ENCODE data around the gene C4B. TPM values are rescaled to one million over a fixed set of nuclear protein-coding genes. Genes with fewer than 3 reads are reported as not detected.
A peak's percentile ranks its signal among the peaks of the same experiment; 100 is the strongest.
"Not testable (repeated sequence)": the region's sequence is repeated elsewhere in the genome, so short reads cannot be mapped to it uniquely, and the experiment has no call there.

C4B gene
- total RNA-seq, 3 donors from 2014 or later: 5.6 to 323 (median 298) TPM

- DNase-seq (ENCODE audit: low spot score in 2 of 2): no peak
- H3K9me3 ChIP-seq: no peaks in the 10 kb centered on the region
- intact Hi-C loops (cut with DNase I; ENCODE audit: low total_unique reads): loop anchor here (2.0 kb wide), 1 partner anchor 71 kb away; no protein-coding TSS in a partner anchor
- no peaks in the 10 kb centered on the region for H3K36me3 ChIP-seq
- H3K27ac ChIP-seq: peak overlapping the region; percentile 99
- peaks cover 8 to 15% of the 10 kb centered on the region in 2 donors for H3K4me1 ChIP-seq
- TF ChIP-seq POLR2AphosphoS5 (IDR thresholded peaks at IDR 0.05) (no peak), CTCF (IDR thresholded peaks at IDR 0.05) (no peak), POLR2A (IDR thresholded peaks at IDR 0.05) (no peak)
- H3K27me3 ChIP-seq: no peaks in the 10 kb centered on the region
- peak overlapping the region; percentile 60 to 99 (median 73) for H3K4me3 ChIP-seq
Measured at GRCh38 chr6:31971279-31971992, 43.2 kb upstream of the C4B start.

GRCh38 chr6:31971993-31972708, 42.4 kb upstream of the C4B start, which contains the start of gene DXO:
Gene DXO (minus strand): TSS chr6:31972138. CDS start chr6:31971675, 463 bp downstream.
- Histone ChIP-seq H3K4me1 (peaks cover 8 to 15% of the 10 kb centered on the region in 2 donors), H3K9me3 (no peaks in the 10 kb centered on the region), H3K4me3 (peak within 1 kb of the TSS; percentile 60 to 99 (median 73)), H3K27ac (peak within 1 kb of the TSS; percentile 99), H3K27me3 (no peaks in the 10 kb centered on the region), H3K36me3 (no peaks in the 10 kb centered on the region)
- intact Hi-C loops (cut with DNase I; ENCODE audit: low total_unique reads): loop anchor here (2.0 kb wide), 1 partner anchor 71 kb away; no protein-coding TSS in a partner anchor
- peak; percentile 93 to 97 for DNase-seq (ENCODE audit: low spot score in 2 of 2)
- TF ChIP-seq CTCF (IDR thresholded peaks at IDR 0.05) (peak in 1 of 3 donors; percentile 13), POLR2AphosphoS5 (IDR thresholded peaks at IDR 0.05) (peak; percentile 92 to 97 (median 93)), POLR2A (IDR thresholded peaks at IDR 0.05) (peak; percentile 31)

- Histone ChIP-seq H3K9me3 (no peaks in the 10 kb centered on the region), H3K27me3 (no peaks in the 10 kb centered on the region), H3K4me1 (peaks cover 8 to 15% of the 10 kb centered on the region in 2 donors), H3K36me3 (no peaks in the 10 kb centered on the region), H3K27ac (peak overlapping the region; percentile 99), H3K4me3 (peak overlapping the region; percentile 60 to 99 (median 73))
- DNase-seq (ENCODE audit: low spot score in 2 of 2): no peak
- intact Hi-C loops (cut with DNase I; ENCODE audit: low total_unique reads): no loop called here
- TF ChIP-seq POLR2AphosphoS5 (IDR thresholded peaks at IDR 0.05) (no peak), POLR2A (IDR thresholded peaks at IDR 0.05) (no peak), CTCF (IDR thresholded peaks at IDR 0.05) (no peak)
Measured at GRCh38 chr6:31972709-31973350, 41.8 kb upstream of the C4B start.

- intact Hi-C loops (cut with DNase I; ENCODE audit: low total_unique reads); H3K27me3 ChIP-seq; H3K27ac ChIP-seq; H3K36me3 ChIP-seq; H3K4me3 ChIP-seq; DNase-seq (ENCODE audit: low spot score in 2 of 2); H3K9me3 ChIP-seq: not testable (repeated sequence)
- H3K4me1 ChIP-seq: peaks cover 7 to 11% of the 10 kb centered on the region in 2 donors
Measured at GRCh38 chr6:31976065-31976464, 38.5 kb upstream of the C4B start.

- H3K27ac ChIP-seq: no peak overlapping the region
- intact Hi-C loops (cut with DNase I; ENCODE audit: low total_unique reads): no loop called here
- no peaks in the 10 kb centered on the region for H3K9me3 ChIP-seq
- no peaks in the 10 kb centered on the region for H3K36me3 ChIP-seq
- TF ChIP-seq POLR2AphosphoS5 (IDR thresholded peaks at IDR 0.05) (no peak), CTCF (IDR thresholded peaks at IDR 0.05) (no peak)
- no peak for DNase-seq (ENCODE audit: low spot score in 2 of 2)
- no peaks in the 10 kb centered on the region for H3K27me3 ChIP-seq
- peaks cover 4 to 8% of the 10 kb centered on the region in 2 donors for H3K4me1 ChIP-seq
- H3K4me3 ChIP-seq: no peak overlapping the region
Measured at GRCh38 chr6:31977816-31978431, 36.7 kb upstream of the C4B start.

Measured in breast epithelium (tissue), 4 donors.